ENCODE measurements around the gene RPS15.
A peak's percentile ranks its signal among the peaks of the same experiment; 100 is the strongest.
"Not testable (repeated sequence)": the region's sequence is repeated elsewhere in the genome, so short reads cannot be mapped to it uniquely, and the experiment has no call there.

RPS15 gene

DNA sequence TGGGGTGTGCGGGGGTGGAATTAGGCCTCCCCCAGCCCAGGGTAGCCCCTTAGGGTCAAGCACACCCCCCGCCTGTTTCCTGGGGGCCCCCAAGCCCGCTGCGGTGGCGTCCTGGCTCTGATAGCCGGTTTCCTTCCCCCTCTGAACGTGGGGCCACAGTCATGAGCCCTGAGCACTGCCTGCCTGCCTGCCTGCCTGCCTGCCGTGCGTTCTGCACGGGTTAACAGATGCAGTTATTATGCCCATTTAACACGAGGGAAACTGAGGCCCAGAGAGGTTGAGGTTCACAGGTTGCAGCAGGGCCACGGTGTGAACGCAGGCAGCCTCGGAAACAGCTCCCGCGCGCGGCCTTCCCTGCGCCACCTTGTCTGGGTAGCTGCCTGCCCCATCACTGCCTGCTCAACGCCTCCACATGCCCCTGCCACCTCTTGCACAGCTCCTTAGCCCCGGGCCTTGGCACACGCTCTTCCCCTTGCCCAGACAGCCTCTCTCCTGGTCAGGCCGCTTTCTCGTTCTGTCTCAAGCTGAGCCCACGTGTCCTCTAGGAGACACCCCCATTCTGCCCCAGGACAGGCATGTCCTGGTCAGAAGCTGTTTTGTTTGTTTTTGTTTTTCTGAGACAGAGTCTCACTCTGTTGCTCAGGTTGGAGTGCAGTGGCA, 35.7 kb upstream of the RPS15 start:
- no peak for DNase-seq

DNA sequence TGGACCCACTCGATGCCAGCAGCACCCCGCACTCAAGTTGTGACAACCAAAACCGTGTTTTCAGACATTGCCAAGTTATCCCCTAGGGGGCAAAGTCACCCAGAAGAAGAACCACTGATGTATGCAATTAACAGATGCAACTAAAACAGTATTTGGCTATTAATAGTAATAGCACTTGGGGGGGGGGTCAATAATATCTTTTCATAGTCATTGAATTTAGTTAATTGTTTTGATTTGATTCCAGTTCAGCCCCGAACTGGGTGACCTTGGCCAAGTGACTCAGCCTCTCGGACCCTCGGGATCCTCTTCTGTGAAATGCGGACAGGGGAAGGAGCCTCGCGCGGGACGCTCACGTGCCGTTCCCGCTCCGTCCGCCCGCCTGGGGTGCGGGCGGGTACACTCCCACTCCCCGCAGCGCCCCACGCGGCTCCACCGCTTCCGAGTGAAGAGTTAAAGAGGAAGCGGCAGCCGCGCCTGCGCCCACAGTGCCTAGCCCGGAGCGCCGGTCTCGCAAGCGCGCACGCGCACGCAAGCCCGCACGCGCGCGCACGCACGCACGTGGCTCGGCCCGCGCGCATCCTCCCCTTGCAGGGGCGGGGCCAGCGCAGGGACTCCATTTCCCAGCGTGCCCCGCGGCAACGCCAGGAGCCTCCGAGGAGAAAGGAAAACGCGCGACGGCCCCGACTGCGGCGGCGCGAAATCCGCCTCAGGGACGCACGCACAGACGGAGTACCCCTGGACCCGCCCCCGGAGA, 31.2 kb upstream of the RPS15 start:
- peak; percentile 87 for DNase-seq

DNA sequence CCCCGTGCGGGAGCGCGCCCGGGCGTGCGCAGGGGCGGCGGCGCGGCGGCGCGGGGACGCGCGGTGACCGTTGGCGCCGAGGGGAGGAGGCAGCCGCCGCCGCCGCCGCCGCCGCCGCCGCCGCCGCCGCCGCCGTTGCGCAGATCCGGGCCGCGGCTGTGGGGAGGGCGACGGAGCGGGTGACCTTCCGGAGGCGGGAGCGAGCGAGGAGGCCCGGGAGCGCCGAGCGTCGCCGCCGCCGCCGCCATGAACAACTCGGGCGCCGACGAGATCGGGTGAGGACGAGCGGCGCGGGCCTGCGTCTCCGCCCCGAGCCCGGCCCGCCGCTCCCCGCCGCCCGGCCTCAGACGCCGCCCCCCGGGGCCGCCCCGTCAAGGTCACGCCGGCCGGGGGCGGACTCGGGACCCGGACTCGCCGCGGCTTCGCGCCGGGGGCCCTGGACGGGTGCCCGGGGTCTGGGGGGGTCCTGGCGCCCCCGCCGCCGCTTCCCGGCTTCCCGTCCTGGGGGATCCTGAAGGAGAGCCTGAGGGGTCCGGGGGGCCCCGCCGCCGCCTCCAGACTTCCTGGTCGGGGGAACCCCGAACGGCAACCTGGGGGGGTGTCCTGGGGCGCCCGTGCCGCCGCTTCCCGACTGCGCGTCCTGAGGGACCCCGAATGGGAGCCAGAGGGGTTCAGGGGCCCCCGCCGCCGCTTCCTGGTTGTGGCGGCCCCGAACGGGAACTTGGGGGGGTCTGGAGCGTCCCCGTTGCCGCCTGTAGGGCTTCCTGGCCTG, 30.5 kb upstream of the RPS15 start, which contains the start of gene DAZAP1:
TSS of gene DAZAP1 (plus strand) at position 59 of the 772 bp plus-strand sequence. CDS start at position 247, 188 bp downstream.
- no peak for DNase-seq

DNA sequence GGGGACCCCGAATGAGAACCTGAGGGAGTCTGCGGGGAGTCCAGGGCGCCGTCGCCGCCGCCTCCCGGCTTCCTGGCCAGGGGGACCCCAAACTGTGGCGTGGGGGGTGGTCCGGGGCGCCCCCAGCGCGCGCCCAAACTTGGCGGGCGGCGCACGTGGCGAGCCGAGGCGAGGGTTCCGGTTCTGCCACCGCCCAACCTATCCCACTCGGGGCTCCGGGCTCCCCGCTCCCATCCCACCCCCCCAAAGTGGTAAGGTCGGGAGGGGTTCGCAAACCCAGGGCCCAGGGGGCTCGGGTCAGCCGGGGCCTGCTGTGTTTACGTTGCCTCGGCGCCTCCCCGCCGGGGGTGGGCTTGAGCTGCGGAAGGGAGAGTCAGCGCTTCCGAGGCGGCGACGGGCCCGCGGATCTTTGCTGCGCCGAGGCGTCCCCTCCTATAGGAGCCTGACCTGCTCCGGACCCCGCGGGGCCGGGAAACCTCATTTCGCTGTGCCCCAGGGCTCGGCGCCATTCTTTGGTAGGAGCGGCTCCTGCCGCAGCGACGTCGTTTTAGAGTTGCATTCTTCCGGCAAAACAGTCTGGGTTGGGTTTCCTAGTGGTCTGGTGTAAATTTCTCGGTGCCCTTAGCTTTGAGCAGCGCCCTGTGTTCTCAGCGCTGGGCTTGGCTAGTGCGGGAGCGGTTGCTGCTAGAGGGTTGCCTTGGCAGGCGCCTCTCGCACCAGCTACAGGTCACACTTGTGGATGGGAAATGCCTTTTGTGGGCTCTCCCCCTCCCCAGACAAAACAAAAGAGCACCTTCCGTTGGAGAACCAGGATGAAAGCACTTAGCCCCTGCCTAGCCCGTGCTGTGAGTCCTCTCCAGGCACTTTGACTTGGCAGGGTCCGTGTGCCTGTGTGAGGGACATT, 29.6 kb upstream of the RPS15 start:
- DNase-seq = no peak

DNA sequence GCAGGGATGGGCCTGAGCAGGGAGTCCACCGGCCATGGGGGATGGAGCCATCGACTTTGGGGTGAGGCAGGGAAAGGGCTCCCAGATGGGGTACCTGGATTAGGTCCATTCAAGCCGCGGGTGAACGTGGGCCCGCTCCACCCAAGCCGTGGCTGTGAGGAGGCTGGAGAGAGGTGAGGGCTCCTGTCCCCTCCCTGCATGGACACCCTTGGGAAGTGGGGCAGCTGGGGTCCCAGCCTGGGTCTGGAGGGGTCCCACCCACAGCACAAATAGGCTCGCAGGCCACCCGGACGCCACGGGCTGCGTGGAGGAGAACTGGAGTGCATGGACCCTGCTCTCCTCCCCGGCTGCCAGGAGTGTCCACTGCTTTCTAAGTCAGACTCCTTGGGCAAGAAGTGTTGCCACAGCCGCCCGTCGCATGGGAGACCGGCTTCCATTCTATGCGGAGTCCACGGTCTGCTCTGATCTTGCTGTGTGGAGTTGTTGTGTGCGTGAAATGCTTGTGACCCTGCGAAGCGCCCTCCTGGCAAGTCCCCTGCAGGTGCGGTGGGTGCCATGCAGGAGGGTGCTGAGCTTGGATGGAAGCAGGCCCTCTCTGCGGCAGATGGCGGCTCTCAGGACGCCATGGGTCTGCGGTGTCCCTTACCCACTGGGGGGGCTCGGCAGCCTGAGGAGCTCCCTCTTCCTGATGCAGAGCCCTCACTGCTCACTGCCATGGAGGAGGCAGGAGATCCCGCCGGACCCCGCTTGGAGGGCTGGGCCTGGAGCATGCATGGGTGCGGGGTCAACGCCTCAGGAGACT, 28.8 kb upstream of the RPS15 start:
- no peak for DNase-seq

DNA sequence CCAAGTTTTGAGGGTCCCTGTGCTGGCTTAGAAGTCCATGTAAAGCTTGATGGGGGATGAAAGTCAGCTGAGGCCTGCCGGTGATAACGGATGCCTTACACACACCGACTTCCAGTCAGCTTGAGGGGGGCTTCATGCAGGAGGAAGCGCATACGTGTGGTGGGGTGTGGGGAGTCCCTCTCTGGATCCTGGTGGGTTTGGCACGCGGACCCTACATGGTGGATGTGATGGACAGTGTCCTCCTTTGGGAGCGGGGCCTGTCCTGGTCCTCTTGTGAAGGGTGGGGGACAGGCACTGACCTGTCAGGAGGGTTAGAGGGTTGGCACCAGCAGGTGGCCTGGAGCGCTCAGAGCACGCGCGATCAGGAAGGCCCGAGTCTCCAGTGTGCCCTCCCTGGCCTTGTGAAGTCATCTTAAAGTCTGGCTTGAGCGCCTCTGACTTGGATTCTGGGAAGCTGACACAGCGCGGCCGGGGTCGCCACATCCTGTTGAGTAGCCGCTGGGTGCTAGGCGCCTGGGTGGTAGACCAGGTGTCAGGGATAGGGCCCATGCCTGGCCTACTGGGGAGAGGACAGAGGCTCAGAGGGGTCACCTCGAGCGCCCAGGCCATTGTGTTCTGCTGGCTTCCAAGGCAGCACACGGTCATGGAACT, 27.9 kb upstream of the RPS15 start:
- no peak for DNase-seq

DNA sequence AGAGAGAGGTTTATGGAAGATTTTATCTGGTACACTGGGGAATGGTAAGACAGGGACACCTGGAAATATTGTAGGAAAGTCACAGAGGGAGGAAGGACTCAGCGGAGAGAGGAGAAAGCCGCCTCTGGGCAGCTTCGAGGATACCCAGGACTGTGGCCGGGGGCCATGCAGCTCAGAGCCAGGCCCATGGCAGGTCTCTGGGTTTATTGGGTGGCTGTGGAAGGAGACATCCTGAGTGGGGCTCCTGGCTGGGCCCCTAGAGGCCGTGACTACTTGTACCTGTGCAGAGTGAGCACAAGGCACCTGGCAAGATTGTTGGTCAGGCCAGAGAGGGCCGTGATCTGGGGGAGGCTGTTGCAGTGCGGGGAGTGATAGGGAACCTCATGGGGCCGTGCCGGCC, 27.4 kb upstream of the RPS15 start:
- DNase-seq = no peak

DNA sequence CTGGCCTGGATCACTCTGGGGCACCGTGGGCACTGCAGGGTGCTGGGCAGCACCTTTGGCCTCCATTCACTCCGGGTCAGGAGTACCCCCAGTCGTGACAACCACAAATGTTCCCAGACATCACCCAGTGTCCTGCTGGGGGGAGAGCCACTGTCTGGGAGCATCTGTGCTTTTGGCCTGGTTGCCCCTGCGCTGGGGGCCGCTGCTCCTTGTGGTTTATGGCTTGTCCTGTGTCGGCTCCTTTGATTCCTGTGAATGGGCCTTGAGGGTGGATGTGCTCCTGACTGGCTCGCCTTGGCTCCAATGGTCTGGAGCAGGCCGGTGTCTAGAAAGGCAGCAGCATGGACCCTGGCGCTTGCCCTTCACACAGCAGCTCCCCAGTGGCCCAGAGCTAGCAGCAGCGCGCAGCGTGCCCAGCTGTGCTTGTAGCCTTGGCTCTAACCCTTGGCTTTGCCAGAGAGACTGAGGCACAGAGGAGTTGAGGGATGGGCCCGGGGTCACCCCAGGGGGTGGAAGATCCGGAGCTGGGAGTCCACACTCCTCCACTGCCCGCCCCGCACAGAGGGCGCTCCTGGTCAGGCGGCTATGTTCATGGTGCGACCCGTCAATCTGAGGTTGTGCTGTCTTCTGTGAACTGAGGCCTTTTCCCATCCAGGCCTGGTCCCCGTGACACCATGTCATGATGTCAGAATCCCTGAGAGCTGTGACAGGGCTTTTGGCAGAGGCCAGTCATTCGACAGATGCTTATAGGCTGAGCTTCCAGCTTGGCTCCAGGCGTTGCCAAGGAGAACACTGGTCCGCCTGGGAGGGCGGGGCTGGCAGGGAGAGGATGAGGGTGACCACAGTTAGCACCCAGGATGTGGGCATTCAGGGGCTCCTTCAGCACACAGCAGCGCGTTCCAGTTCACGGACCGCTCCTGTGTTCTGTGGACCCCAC, 26.7 kb upstream of the RPS15 start:
- DNase-seq = peak; percentile 39

DNA sequence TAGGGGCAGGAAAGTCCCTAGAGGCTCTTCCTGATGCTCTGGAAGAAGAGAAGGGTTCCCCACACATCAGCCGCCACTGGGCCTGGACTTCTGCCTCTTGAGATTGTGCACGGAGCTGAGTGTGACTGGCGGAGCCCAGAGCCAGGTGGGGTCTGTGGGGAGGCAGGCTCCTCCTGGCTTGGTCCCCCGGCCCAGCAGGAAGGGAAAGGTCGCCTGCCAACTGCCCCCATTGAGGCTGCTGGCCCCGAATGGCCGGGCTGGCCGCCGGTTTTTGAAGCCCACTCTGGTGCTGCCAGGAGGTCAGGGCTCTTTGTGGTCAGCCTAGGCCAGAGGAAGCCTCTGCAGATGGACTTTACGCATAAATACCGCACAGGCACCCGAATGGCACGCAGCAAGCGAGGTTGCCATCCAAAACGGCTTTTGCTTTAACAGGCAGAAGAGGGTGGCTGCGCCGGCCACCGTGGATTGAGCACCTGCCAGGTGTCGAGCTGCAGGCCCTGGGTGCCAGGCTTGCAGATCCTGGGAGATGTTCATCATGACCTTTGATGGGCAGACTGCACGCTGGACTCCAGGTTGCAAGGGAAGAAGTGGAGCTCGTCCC, 25.8 kb upstream of the RPS15 start:
- no peak for DNase-seq

DNA sequence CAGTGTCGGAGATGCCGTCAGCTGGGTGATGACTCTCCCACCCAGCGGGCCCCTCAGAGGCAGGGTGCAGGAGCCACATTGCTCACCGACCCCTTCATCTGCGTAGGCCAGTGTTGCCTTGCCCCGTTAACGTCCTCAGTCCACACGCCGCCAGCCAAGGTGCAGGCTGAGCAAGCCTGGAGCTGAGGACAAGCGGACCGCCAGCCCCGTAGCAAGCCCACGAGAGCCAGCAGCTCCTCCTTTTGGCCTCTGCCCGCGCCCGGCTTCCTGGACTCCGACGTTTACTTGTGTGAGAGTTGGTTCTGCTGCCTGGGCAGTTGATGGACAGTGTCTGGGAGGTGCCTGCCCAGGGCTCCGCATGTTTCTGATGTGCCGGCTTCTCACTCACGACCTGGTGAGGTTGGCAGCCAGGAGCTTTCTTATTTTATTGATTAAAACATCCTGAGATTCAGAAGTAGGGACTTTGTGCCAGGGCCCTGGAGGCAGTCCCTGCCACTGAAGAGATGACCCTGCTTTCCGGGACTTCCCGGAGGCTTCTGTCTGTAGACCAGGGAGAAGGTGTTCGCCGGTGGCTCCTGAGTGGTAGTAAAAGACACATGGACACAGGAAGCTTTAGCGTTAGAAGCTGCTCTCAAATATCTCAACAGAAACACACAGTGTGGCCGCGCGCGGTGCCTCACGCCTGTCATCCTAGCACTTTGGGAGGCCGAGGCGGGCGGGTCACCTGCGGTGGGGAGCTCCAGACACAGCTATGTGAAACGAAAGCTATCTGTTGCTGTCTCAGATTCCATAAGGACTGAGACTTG, 25.0 kb upstream of the RPS15 start:
- DNase-seq = no peak

DNA sequence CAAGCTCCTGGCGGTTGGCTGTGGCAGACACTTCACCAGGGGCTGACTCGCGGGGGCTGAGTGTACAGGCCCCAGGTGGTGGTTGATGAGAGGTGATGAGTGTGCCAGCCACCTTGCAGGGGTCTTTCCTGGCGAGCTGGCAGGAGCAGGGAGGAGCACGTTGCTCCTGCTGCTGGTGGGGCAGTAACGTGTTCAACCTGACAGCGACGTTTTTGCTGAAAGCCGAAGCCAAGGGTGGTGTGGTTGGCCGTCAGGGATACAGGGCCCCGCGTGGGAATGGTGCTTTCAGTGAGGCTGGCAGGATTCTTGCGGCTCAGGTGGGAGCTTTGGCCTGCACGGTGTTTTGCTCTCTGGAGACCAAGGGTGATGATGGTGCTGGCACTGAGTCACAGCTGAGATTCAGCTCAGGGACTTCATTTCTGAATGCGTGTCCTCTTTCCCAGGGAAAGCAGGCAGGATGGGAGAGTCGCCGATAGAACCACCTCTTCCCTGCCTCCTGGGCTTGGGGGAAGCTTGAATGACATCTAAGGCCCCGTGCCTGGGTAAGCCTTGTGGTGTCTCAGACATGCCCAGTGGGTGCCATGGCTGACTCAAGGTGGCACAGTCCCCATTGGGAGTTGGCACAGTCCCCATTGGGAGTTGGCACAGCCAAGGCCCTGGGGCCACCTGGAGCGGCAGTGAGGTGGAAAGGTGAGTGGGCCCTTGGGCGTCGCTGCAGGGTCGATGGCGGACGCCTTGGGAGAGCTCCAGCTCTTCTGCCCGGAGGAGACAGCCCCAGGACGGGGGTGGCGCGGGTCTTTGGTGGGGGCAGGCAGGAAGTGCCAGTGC, 22.0 kb upstream of the RPS15 start:
- no peak for DNase-seq

DNA sequence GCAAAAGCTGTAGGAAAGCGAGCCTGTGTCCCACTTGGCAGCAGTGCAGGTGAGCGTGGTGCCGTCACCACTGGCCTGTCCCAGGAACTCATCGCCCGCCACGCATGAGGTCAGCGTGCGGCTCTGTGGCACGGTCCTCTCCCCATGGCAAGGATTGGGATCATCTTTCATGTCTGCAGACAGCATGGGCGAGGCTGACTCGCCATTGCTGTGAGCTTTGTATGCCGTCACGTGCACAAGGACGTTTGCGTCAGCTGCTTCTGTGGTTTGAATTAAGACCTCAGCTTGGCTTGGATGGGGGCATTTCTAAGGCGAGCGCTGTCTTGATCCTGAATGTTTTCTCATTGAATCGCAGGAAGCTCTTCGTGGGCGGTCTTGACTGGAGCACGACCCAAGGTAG, 21.1 kb upstream of the RPS15 start:
- no peak for DNase-seq

DNA sequence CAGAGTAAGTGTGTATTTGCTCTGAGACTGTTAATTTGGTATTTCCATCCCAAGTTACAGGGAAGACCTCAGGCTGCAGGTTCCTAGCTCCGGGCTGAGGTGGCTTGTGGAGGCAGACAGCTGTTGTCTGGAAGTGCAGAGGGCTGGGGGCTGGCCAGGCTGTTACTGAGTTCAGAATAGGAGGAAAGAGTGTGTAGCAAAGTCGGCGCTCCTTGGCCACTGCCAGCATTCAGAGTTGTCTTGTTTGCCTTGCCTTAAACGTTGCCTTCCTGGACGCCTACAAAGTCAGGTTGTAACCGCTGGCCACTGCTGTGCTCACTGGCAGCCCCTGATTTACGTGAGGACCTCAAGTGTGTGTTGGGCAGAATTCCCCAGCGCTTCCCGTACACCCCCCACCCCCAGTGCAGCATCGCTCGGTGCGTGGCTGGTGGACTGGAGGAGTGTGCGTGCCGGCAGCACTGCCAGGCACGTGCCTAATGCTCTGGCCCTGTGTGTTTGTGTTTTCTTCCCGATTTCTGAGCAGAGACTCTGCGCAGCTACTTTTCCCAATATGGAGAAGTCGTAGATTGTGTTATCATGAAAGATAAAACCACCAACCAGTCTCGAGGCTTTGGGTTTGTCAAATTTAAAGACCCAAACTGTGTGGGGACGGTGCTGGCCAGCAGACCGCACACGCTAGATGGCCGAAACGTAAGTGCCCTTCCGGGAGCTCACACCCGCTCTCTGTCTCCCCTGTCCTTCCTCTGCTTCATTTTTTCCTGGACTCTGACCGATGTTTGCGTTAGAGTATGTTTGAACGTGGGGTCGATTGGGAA, 20.3 kb upstream of the RPS15 start:
- no peak for DNase-seq

DNA sequence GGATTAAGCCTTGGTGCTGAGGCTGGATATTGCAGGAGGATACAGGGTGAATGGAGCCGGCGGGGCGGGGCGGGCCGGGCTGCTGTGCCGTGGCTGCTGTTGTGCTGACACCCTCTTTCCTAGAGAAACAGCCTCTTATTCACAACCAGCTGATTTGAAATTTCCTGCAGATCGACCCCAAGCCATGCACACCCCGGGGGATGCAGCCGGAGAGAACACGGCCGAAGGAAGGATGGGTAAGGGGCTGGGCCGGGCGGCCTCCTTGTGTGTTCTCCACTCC, 19.8 kb upstream of the RPS15 start:
- no peak for DNase-seq

DNA sequence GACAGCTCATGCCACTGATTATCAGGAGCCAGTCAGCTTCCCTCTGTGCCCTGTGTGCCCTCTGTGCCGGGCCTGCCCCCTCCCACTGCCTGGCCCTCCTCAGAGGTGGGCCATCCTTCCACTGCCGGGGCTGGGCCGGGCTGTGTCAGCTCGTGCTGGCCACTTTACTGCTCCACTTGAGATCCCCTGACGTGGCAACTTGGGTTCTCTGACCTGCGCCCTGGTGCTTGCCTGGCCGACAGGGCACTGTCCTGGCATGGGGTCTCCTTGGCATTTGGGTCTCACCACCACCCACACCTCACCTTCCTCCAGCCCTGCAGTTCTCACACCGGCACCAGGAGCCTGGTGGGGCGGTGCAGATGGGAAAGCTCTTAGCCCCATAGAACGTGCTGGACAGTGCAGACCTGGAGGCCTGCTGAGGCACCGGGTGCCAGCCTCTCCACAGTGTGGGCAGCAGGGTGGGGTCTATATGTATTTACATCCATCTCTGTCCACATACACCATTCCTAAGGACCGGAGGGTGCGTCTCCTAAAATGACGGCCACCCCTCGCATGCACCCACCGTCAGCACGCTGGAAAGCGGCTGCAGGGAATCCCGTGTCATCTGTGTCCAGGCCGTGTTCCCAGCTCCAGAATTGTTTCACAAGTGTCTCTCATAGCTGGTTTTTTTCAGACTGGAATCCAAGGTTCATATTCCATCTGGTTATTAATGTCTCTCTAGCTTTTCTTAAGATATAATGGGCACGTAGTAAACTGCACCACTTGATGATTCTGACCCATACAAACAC, 19.1 kb upstream of the RPS15 start:
- no peak for DNase-seq

DNA sequence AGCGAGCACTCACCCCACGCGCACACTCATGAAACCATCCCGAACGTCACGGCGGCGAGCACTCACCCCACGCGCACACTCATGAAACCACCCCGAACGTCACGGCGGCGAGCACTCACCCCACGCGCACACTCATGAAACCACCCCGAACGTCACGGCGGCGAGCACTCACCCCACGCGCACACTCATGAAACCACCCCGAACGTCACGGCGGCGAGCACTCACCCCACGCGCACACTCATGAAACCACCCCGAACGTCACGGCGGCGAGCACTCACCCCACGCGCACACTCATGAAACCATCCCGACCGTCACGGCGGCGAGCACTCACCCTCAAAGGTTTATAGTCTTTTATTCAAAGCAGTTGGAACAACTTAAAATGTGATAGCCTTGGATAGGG, 18.1 kb upstream of the RPS15 start:
- DNase-seq = not testable (repeated sequence)
